ENCODE results near the gene PTS.
A peak's percentile ranks its signal among the peaks of the same experiment; 100 is the strongest.

The PTS gene

GRCh38 chr11:112265659-112266409 is 39.6 kb downstream of the PTS start:
- no peak for DNase-seq (ENCODE audit: low read depth)

- no peak for DNase-seq (ENCODE audit: low read depth)
Observed at GRCh38 chr11:112266410-112266778, 40.2 kb downstream of the PTS start.

- no peak for DNase-seq (ENCODE audit: low read depth)
Observed at GRCh38 chr11:112267188-112267591, 41.0 kb downstream of the PTS start.

- no peak for DNase-seq (ENCODE audit: low read depth)
Observed at GRCh38 chr11:112268406-112268805, 42.2 kb downstream of the PTS start.

GRCh38 chr11:112269139-112269538 is 42.9 kb downstream of the PTS start:
- no peak for DNase-seq (ENCODE audit: low read depth)

GRCh38 chr11:112270551-112271180 is 44.4 kb downstream of the PTS start:
- no peak for DNase-seq (ENCODE audit: low read depth)

- DNase-seq (ENCODE audit: low read depth): no peak
Observed at GRCh38 chr11:112271242-112271641, 45.0 kb downstream of the PTS start.

- no peak for DNase-seq (ENCODE audit: low read depth)
Observed at GRCh38 chr11:112273066-112273465, 46.8 kb downstream of the PTS start.

- no peak for DNase-seq (ENCODE audit: low read depth)
Observed at GRCh38 chr11:112274007-112274783, 48.0 kb downstream of the PTS start.

GRCh38 chr11:112277029-112277428 is 50.8 kb downstream of the PTS start:
- no peak for DNase-seq (ENCODE audit: low read depth)

GRCh38 chr11:112277941-112278340 is 51.7 kb downstream of the PTS start:
- no peak for DNase-seq (ENCODE audit: low read depth)

- DNase-seq (ENCODE audit: low read depth): no peak
Observed at GRCh38 chr11:112278803-112279202, 52.6 kb downstream of the PTS start.

GRCh38 chr11:112279901-112280267 is 53.7 kb downstream of the PTS start:
- DNase-seq (ENCODE audit: low read depth): peak; percentile 67

GRCh38 chr11:112280268-112281126 is 54.3 kb downstream of the PTS start:
- DNase-seq (ENCODE audit: low read depth): peak; percentile 13

- no peak for DNase-seq (ENCODE audit: low read depth)
Observed at GRCh38 chr11:112281726-112282125, 55.5 kb downstream of the PTS start.
